Endothelial cell of umbilical vein (primary cell): ENCODE data around the gene STMN3. TPM values are rescaled to one million over a fixed set of nuclear protein-coding genes. Genes with fewer than 3 reads are reported as not detected.

ENCODE experiments used
- BruUV-seq: library from RNA; stranded (reverse); fragments of 400-500 nt; replicated peaks from 2 replicates; lab custom pipeline; 2021; lab: Mats Ljungman, UMichigan
- CTCF ChIA-PET: fragments of 300-600, 350-600 bp; sonication (Branson Sonifier 250); formaldehyde crosslinking; loops from one replicate; lab custom pipeline; 2021; ENCODE audit warnings: antibody characterized with exemption, inconsistent platforms; lab: Charles Lee
- POLR2A ChIA-PET: fragments of 300-600, 350-600 bp; sonication (Branson Sonifier 250); formaldehyde crosslinking; loops from one replicate; lab custom pipeline; 2021; ENCODE audit warnings: antibody characterized with exemption, inconsistent platforms; lab: Charles Lee
- DNase-seq: peaks from one replicate; pipeline ENCODE4 v3.0.0-alpha.2; 2011; ENCODE audit warnings: low read depth, low spot score
- FAIRE-seq: peaks from 2 replicates; lab custom pipeline; 2011; peaks lifted over from hg19 to GRCh38; lab: Jason Lieb, UNC
- H2AFZ ChIP-seq: 2 replicates; pipeline ENCODE4 v1.6.0; 2012; ENCODE audit warnings: low read depth, low read length, control low read depth, inconsistent platforms
- H3K27ac ChIP-seq: 2 replicates; pipeline ENCODE4 v1.5.1; 2011; ENCODE audit warnings: low read depth, mild to moderate bottlenecking, control low read depth, low read length, moderate library complexity; ENCODE audit not compliant: insufficient read depth
- H3K27me3 ChIP-seq, 2 experiments: 2 replicates each; pipeline versions ENCODE4 v1.6.0 to v1.6.1; 2011; ENCODE audit warnings: low read length in 2 of 2, mixed read lengths in 1 of 2; ENCODE audit not compliant: control insufficient read depth in 2 of 2, insufficient read depth in 2 of 2
- H3K36me3 ChIP-seq, 2 experiments: 2 replicates in 1 of 2; 3 replicates in 1 of 2; pipeline ENCODE4 v1.5.1; 2011; ENCODE audit warnings: low read length in 2 of 2, mild to moderate bottlenecking in 1 of 2, moderate library complexity in 1 of 2; ENCODE audit not compliant: control insufficient read depth in 2 of 2, insufficient read depth in 2 of 2; ENCODE audit errors: extremely low read depth in 1 of 2
- H3K4me1 ChIP-seq: 3 replicates; pipeline ENCODE4 v1.5.1; 2011; ENCODE audit warnings: mild to moderate bottlenecking, low read length; ENCODE audit not compliant: control insufficient read depth, insufficient read depth; ENCODE audit errors: extremely low read depth
- H3K4me2 ChIP-seq: 2 replicates; pipeline ENCODE4 v1.6.1; 2011; ENCODE audit warnings: low read length, control low read depth, mixed read lengths; ENCODE audit not compliant: insufficient read depth
- H3K4me3 ChIP-seq, 3 experiments: fragments of 200-600 bp in 1 of 3; sonication (generic), shearing (Covaris generic) in 1 of 3; replicated peaks in 1 of 3; 2 replicates each; pipeline ENCODE4 v1.5.1; 2011 to 2016; ENCODE audit warnings: control low read depth in 3 of 3, low read length in 3 of 3, mild to moderate bottlenecking in 2 of 3, inconsistent platforms in 1 of 3, low read depth in 1 of 3, moderate library complexity in 1 of 3; ENCODE audit not compliant: insufficient read depth in 1 of 3
- H3K79me2 ChIP-seq: 2 replicates; pipeline ENCODE4 v1.6.0; 2012; ENCODE audit warnings: low read length, inconsistent platforms; ENCODE audit not compliant: control insufficient read depth, insufficient read depth
- H3K9ac ChIP-seq: replicated peaks from 2 replicates; pipeline ENCODE3; 2011; ENCODE audit warnings: low read length, control low read depth; ENCODE audit not compliant: insufficient read depth; ENCODE audit errors: extremely low read depth
- H3K9me1 ChIP-seq: replicated peaks from 3 replicates; pipeline ENCODE4 v1.6.0; 2011; ENCODE audit warnings: mild to moderate bottlenecking, low read length; ENCODE audit not compliant: control insufficient read depth, insufficient read depth; ENCODE audit errors: extremely low read depth
- H3K9me3 ChIP-seq: replicated peaks from 2 replicates; pipeline ENCODE4 v1.5.1; 2012; ENCODE audit warnings: low read length, inconsistent platforms; ENCODE audit not compliant: control insufficient read depth, insufficient read depth
- H4K20me1 ChIP-seq: replicated peaks from 2 replicates; pipeline ENCODE3; 2011; ENCODE audit warnings: mild to moderate bottlenecking, low read length; ENCODE audit not compliant: control insufficient read depth, insufficient read depth; ENCODE audit errors: extremely low read depth
- CTCF ChIP-seq, 2 donors: IDR thresholded peaks; 1 replicate in 1 of 2; 2 replicates in 1 of 2; pipeline ENCODE4 v1.5.1; 2011; ENCODE audit warnings: low read length in 2 of 2, mild to moderate bottlenecking in 2 of 2, moderate library complexity in 2 of 2, control low read depth in 1 of 2, inconsistent platforms in 1 of 2, low read depth in 1 of 2; ENCODE audit not compliant: insufficient read depth in 1 of 2; ENCODE audit errors: extremely low read depth in 1 of 2
- EZH2 ChIP-seq: IDR thresholded peaks from 2 replicates; pipeline ENCODE4 v1.6.1; 2012; ENCODE audit warnings: borderline replicate concordance, low read depth, mild to moderate bottlenecking, moderate library complexity, low read length, inconsistent platforms; ENCODE audit not compliant: severe bottlenecking
- FOS ChIP-seq: IDR thresholded peaks from 2 replicates; pipeline ENCODE4 v1.6.1; 2011; ENCODE audit warnings: mild to moderate bottlenecking, low read length, moderate library complexity, borderline replicate concordance; ENCODE audit not compliant: insufficient read depth
- JUN ChIP-seq: IDR thresholded peaks from 2 replicates; pipeline ENCODE4 v1.6.1; 2011; ENCODE audit warnings: borderline replicate concordance, low read depth; ENCODE audit not compliant: insufficient read length, insufficient read depth
- MAX ChIP-seq: IDR thresholded peaks from 2 replicates; pipeline ENCODE4 v1.6.1; 2011; ENCODE audit not compliant: insufficient read depth, insufficient read length
- MYC ChIP-seq: IDR thresholded peaks from one replicate; pipeline ENCODE4 v1.6.1; 2011; ENCODE audit warnings: mild to moderate bottlenecking, low read depth, low read length
- POLR2A ChIP-seq: IDR thresholded peaks from 2 replicates; pipeline ENCODE4 v1.6.1; 2012; ENCODE audit warnings: low read depth, mild to moderate bottlenecking, control low read depth, low read length
- POLR2AphosphoS5 ChIP-seq: IDR thresholded peaks from 2 replicates; pipeline ENCODE4 v1.6.1; 2012; ENCODE audit warnings: low read depth, mild to moderate bottlenecking, control low read depth, low read length, moderate library complexity; ENCODE audit not compliant: insufficient read depth
- dilution Hi-C: fragments of 300-500 bp; cut with MboI; formaldehyde crosslinking; loops from one replicate; pipeline ENCODE4 v1.15.0; 2019; ENCODE audit warnings: low sequenced_read_pairs; ENCODE audit not compliant: extremely low pct_ligation_motif_present
- intact Hi-C: fragments of 100-400 bp; cut with micrococcal nuclease; formaldehyde crosslinking; loops from one replicate; pipeline ENCODE4 v1.10.0; 2022
- polyA plus RNA-seq, 4 experiments: library from polyadenylated mRNA; depleted of rRNA in 3 of 4; stranded (reverse) in 3 of 4; unstranded in 1 of 4; fragments of >200 nt; gene quantifications; 2 replicates each; pipeline versions ENCODE4 v1.2.1 to v1.2.3, GENCODE V29; 2011 to 2012; ENCODE audit warnings: missing spikeins in 1 of 4
- total RNA-seq: library from RNA; stranded (reverse); gene quantifications from 2 replicates; pipeline ENCODE4 v1.2.3, GENCODE V29; 2021

STMN3 gene
- total and polyA plus RNA-seq, 2 donors (not counting 3 experiments of a cell fraction or from before 2014, with no cell fraction given) = 1.7 to 4.7 TPM

GRCh38 chr20:63617876-63618265 lies 35.4 kb downstream of the STMN3 start:
- H3K9me1 ChIP-seq = no peaks in the 10 kb centered on the region
- intact Hi-C loops = no loop called here
- H3K27me3 ChIP-seq = no peaks in the 10 kb centered on the region
- H3K9ac ChIP-seq = no peak overlapping the region
- dilution Hi-C loops = no loop called here
- H3K9me3 ChIP-seq = no peaks in the 10 kb centered on the region
- peaks cover 25% of the 10 kb centered on the region for H3K79me2 ChIP-seq
- peaks cover 8 to 12% of the 10 kb centered on the region in 2 experiments for H3K36me3 ChIP-seq
- CTCF ChIA-PET = interaction anchor here (0.7 to 1.2 kb wide), 2 partner anchors 9 to 14 kb away, joined by 3 read pairs; partner anchors contain the start of gene GMEB2
- POLR2A ChIA-PET = no interaction called here
- DNase-seq = no peak
- H2AFZ ChIP-seq = no peak overlapping the region
- no peaks in the 10 kb centered on the region for H4K20me1 ChIP-seq
- H3K4me1 ChIP-seq = no peaks in the 10 kb centered on the region
- no TSS peak for BruUV-seq
- FAIRE-seq = no peak
- H3K27ac ChIP-seq = no peak overlapping the region
- no peak overlapping the region for H3K4me3 ChIP-seq
- H3K4me2 ChIP-seq = no peak overlapping the region
- TF ChIP-seq POLR2AphosphoS5 = no peak
- TF ChIP-seq EZH2 = no peak
- TF ChIP-seq JUN = no peak
- TF ChIP-seq MYC = no peak
- TF ChIP-seq MAX = no peak

- dilution Hi-C loops (no loop called here), intact Hi-C loops (no loop called here)
- H3K9me3 ChIP-seq = no peaks in the 10 kb centered on the region
- no peak overlapping the region for H3K4me3 ChIP-seq
- CTCF ChIA-PET = interaction anchor here (1.2 kb wide), 1 partner anchor 10 kb away, joined by 3 read pairs; the partner anchor contains the start of gene GMEB2
- H3K4me1 ChIP-seq = no peaks in the 10 kb centered on the region
- H3K9ac ChIP-seq = no peak overlapping the region
- POLR2A ChIA-PET = no interaction called here
- H3K79me2 ChIP-seq = peaks cover 21% of the 10 kb centered on the region
- H3K27me3 ChIP-seq = no peaks in the 10 kb centered on the region
- no peak for DNase-seq
- no peaks in the 10 kb centered on the region for H4K20me1 ChIP-seq
- H3K4me2 ChIP-seq = no peak overlapping the region
- no peak for TF ChIP-seq FOS
- no peak for TF ChIP-seq POLR2A
- TF ChIP-seq CTCF (IDR thresholded peaks at IDR 0.05; ENCODE audit: extremely low read depth in 1 of 2, insufficient read depth in 1 of 2, low read depth in 1 of 2, low read length in 2 of 2) = no peak
- no peak for TF ChIP-seq POLR2AphosphoS5
- TF ChIP-seq MAX = no peak
- TF ChIP-seq JUN = no peak
- no peak for TF ChIP-seq MYC
- TF ChIP-seq EZH2 = no peak
- peaks cover 8 to 13% of the 10 kb centered on the region in 2 experiments for H3K36me3 ChIP-seq
- BruUV-seq = no TSS peak
- no peak overlapping the region for H3K27ac ChIP-seq
- no peak for FAIRE-seq
- H2AFZ ChIP-seq = no peak overlapping the region
- H3K9me1 ChIP-seq = no peaks in the 10 kb centered on the region
These were observed 35.9 kb downstream of the STMN3 start for GRCh38 chr20:63617092-63617875.
